ENCODE measurements around the gene B4GALNT1.

B4GALNT1 gene

GRCh38 chr12:57630891-57631433 is 2.0 kb downstream of the B4GALNT1 start:
- peak; percentile 61 for DNase-seq (ENCODE audit: low spot score)
- no peak for TF ChIP-seq CTCF (IDR thresholded peaks at IDR 0.05)
- no peak overlapping the region for H3K4me3 ChIP-seq
- no peak overlapping the region for H3K27ac ChIP-seq

GRCh38 chr12:57629897-57630471 is 3.0 kb downstream of the B4GALNT1 start:
- DNase-seq (ENCODE audit: low spot score): peak; percentile 67
- no peak overlapping the region for H3K27ac ChIP-seq
- no peak for TF ChIP-seq CTCF (IDR thresholded peaks at IDR 0.05)
- no peak overlapping the region for H3K4me3 ChIP-seq

GRCh38 chr12:57628280-57629191 is 4.5 kb downstream of the B4GALNT1 start:
- no peak for TF ChIP-seq CTCF (IDR thresholded peaks at IDR 0.05)
- Histone ChIP-seq H3K27ac (no peak overlapping the region), H3K4me3 (no peak overlapping the region)
- peak; percentile 41 for DNase-seq (ENCODE audit: low spot score)

- no peak overlapping the region for H3K27ac ChIP-seq
- no peak overlapping the region for H3K4me3 ChIP-seq
- DNase-seq (ENCODE audit: low spot score): peak; percentile 60
- no peak for TF ChIP-seq CTCF (IDR thresholded peaks at IDR 0.05)
These were observed 5.3 kb downstream of the B4GALNT1 start for GRCh38 chr12:57627501-57628279.

GRCh38 chr12:57626921-57627445 is 6.0 kb downstream of the B4GALNT1 start:
- Histone ChIP-seq H3K27ac (no peak overlapping the region), H3K4me3 (no peak overlapping the region)
- DNase-seq (ENCODE audit: low spot score): peak; percentile 22
- no peak for TF ChIP-seq CTCF (IDR thresholded peaks at IDR 0.05)

- no peak overlapping the region for H3K4me3 ChIP-seq
- H3K27ac ChIP-seq: no peak overlapping the region
- TF ChIP-seq CTCF (IDR thresholded peaks at IDR 0.05): no peak
- peak; percentile 62 for DNase-seq (ENCODE audit: low spot score)
These were observed 6.7 kb downstream of the B4GALNT1 start for GRCh38 chr12:57626111-57626920.

All from coronary artery (tissue), 2 donors.